MM.1S (cell line): ENCODE results near the gene CYFIP1.

Experiments used
- EZH2 ChIP-seq: fragments of 300-600 bp; sonication (generic); optimal IDR thresholded peaks from 2 replicates; pipeline ENCODE3; 2017; ENCODE audit warnings: low read depth, mild to moderate bottlenecking, antibody characterized with exemption, low read length, mixed read lengths
- EZH2phosphoT487 ChIP-seq: fragments of 300-600 bp; sonication (generic); IDR thresholded peaks from 2 replicates; pipeline ENCODE4 v1.6.1; 2018; ENCODE audit warnings: antibody characterized with exemption, low read length
- TF ChIP-seq, protein P1 (sequence below): fragments of 300-600 bp; sonication (generic); IDR thresholded peaks from 2 replicates; pipeline ENCODE4 v1.5.1; 2016; ENCODE audit warnings: antibody characterized with exemption, low read length, mixed read lengths

DNA sequence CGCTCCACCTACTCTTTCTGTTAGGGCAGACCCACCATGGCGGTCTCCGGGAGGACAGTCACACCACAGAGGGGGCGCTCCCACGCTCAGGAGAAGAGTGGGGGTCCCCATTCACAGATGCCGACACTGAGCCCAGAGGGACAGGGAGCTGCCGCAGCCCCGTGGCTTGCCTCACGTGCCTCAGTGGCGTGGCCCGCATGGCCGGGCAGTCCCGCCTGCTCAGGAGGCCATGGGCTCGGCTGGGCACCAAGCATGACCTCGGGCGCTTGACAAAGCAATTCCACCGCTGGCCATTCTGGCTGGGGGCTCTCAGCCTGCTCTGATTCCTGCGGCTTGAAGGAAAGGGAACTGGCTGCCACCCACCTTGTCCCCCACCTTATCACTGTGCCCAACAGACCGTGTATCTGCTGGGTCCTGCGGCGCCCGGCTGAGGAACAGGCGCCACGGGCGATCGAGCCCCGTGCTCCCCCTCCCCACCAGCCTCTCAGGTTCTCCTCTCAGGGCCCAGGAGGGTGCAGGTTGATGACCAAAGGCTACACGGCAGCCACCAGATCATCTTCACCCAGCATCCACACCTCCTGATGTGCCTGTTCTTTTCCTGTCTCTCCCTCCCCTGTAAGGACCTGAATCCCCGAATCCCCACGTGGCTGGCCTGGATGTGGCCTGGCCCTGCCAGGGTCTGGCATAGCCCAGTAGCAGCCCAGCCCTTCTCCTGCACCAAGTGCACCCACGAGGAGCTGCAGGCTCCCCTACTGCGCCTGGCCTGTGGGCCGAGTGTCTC lies 20.7 kb downstream of the CYFIP1 start:
- TF ChIP-seq, protein P1, sequence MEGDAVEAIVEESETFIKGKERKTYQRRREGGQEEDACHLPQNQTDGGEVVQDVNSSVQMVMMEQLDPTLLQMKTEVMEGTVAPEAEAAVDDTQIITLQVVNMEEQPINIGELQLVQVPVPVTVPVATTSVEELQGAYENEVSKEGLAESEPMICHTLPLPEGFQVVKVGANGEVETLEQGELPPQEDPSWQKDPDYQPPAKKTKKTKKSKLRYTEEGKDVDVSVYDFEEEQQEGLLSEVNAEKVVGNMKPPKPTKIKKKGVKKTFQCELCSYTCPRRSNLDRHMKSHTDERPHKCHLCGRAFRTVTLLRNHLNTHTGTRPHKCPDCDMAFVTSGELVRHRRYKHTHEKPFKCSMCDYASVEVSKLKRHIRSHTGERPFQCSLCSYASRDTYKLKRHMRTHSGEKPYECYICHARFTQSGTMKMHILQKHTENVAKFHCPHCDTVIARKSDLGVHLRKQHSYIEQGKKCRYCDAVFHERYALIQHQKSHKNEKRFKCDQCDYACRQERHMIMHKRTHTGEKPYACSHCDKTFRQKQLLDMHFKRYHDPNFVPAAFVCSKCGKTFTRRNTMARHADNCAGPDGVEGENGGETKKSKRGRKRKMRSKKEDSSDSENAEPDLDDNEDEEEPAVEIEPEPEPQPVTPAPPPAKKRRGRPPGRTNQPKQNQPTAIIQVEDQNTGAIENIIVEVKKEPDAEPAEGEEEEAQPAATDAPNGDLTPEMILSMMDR = no peak
- no peak for TF ChIP-seq EZH2phosphoT487
- no peak for TF ChIP-seq EZH2
